G401 (cell line): ENCODE data around the gene CRYBB2. TPM values are rescaled to one million over a fixed set of nuclear protein-coding genes. Genes with fewer than 3 reads are reported as not detected.
"Not testable (repeated sequence)": the region's sequence is repeated elsewhere in the genome, so short reads cannot be mapped to it uniquely, and the experiment has no call there.

ENCODE experiments used
- DNase-seq: peaks from one replicate; pipeline ENCODE4 v3.0.0-alpha.2; 2015; ENCODE audit warnings: low spot score
- in situ Hi-C: cut with HindIII; loops from 2 replicates; pipeline ENCODE4 v1.10.0; 2016; ENCODE audit warnings: low sequenced_read_pairs, mixed read lengths
- total RNA-seq: library from RNA; depleted of rRNA; stranded (reverse); fragments of >200 nt; shearing (Covaris generic); gene quantifications from 2 replicates; pipeline ENCODE4 v1.2.3, GENCODE V29; 2014; rRNA removed

CRYBB2 gene
- total RNA-seq, 1 experiment from 2014 or later = not detected

- DNase-seq = no peak
- in situ Hi-C loops = no loop called here
Measured at GRCh38 chr22:25223269-25223850, 3.9 kb downstream of the CRYBB2 start.

- DNase-seq = no peak
- in situ Hi-C loops = no loop called here
Measured at GRCh38 chr22:25228822-25229221, 9.4 kb downstream of the CRYBB2 start.

- DNase-seq, in situ Hi-C loops: not testable (repeated sequence)
Measured at GRCh38 chr22:25230760-25231159, 11.3 kb downstream of the CRYBB2 start.

- in situ Hi-C loops = no loop called here
- DNase-seq = no peak
Measured at GRCh38 chr22:25232301-25232700, 12.9 kb downstream of the CRYBB2 start.

- in situ Hi-C loops, DNase-seq: not testable (repeated sequence)
Measured at GRCh38 chr22:25233706-25234105, 14.3 kb downstream of the CRYBB2 start.

GRCh38 chr22:25235547-25236290 is 16.3 kb downstream of the CRYBB2 start:
- DNase-seq = peak; percentile 36
- in situ Hi-C loops = no loop called here

- in situ Hi-C loops = no loop called here
- DNase-seq = no peak
Measured at GRCh38 chr22:25236417-25236816, 17.0 kb downstream of the CRYBB2 start.

- DNase-seq = no peak
- in situ Hi-C loops = no loop called here
Measured at GRCh38 chr22:25237503-25237902, 18.1 kb downstream of the CRYBB2 start.

GRCh38 chr22:25238058-25238457 is 18.6 kb downstream of the CRYBB2 start:
- DNase-seq, in situ Hi-C loops: not testable (repeated sequence)

GRCh38 chr22:25255169-25255568 is 35.7 kb downstream of the CRYBB2 start:
- in situ Hi-C loops, DNase-seq: not testable (repeated sequence)

GRCh38 chr22:25267567-25267966 is 48.1 kb downstream of the CRYBB2 start:
- DNase-seq, in situ Hi-C loops: not testable (repeated sequence)

GRCh38 chr22:25268902-25269301 is 49.5 kb downstream of the CRYBB2 start:
- DNase-seq, in situ Hi-C loops: not testable (repeated sequence)

- in situ Hi-C loops, DNase-seq: not testable (repeated sequence)
Measured at GRCh38 chr22:25270061-25270460, 50.6 kb downstream of the CRYBB2 start.

GRCh38 chr22:25273231-25273630 is 53.8 kb downstream of the CRYBB2 start:
- DNase-seq, in situ Hi-C loops: not testable (repeated sequence)

GRCh38 chr22:25273928-25274327 is 54.5 kb downstream of the CRYBB2 start:
- in situ Hi-C loops, DNase-seq: not testable (repeated sequence)

GRCh38 chr22:25280118-25280517 is 60.7 kb downstream of the CRYBB2 start:
- in situ Hi-C loops, DNase-seq: not testable (repeated sequence)

Other genes starting within 250 kb of the CRYBB2 start
- not detected in 2 replicates for gene CRYBB3, start 19.8 kb upstream of the CRYBB2 start, total RNA-seq